ENCODE measurements around the gene MORC4. TPM values are rescaled to one million over a fixed set of nuclear protein-coding genes. Genes with fewer than 3 reads are reported as not detected.

MORC4 gene
- total and polyA plus RNA-seq, 12 donors, result 13.4 to 50.7 (median 35.0) TPM

GRCh38 chrX:106952988-106953387 lies 47.0 kb downstream of the MORC4 start:
- H3K27me3 ChIP-seq, result no peaks in the 10 kb centered on the region
- no peak for DNase-seq
- H3K27ac ChIP-seq, result no peak overlapping the region
- peaks cover 0 to 3% of the 10 kb centered on the region in 2 donors for H3K36me3 ChIP-seq (replicated peaks in 1 of 2)
- H3K4me3 ChIP-seq, result no peak overlapping the region
- 4 to 43% (median 26%) methylated on average over 1 of the region's 1 CpG for WGBS, 4 donors
- H3K9me3 ChIP-seq (replicated peaks in 1 of 3), result no peaks in the 10 kb centered on the region
- intact Hi-C loops (cut with DNase I), result loop anchor here in 1 of 2 donors (5.0 kb wide), 1 partner anchor 56 kb away; no protein-coding TSS in a partner anchor
- TF ChIP-seq CTCF (IDR thresholded peaks at IDR 0.05), result peak; percentile 36 to 54 (median 48)
- no peak for TF ChIP-seq POLR2A (IDR thresholded peaks at IDR 0.05)
- no peaks in the 10 kb centered on the region for H3K4me1 ChIP-seq (replicated peaks in 1 of 2)

DNA sequence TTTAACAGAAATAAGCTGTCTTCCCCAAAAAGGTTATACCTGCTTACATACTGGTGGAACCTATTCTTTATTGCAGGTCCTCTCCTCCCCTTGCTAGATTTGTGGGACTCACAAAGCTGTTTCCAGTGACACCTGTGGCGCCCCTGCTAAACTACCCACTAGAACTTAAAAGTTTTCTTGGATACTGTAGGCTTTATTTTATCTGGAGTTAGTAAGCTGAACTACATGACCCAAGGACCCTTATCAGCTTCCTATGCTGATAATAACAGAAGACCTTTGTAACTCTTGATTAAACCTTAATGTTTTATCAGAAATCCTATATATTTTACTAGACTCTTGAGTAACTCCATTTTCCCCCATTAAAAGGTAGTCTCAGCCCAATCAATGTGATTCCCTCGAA lies 47.5 kb downstream of the MORC4 start:
- DNase-seq, result no peak
- H3K9me3 ChIP-seq (replicated peaks in 1 of 3), result no peaks in the 10 kb centered on the region
- no peak overlapping the region for H3K4me3 ChIP-seq
- no peak for TF ChIP-seq POLR2A (IDR thresholded peaks at IDR 0.05)
- TF ChIP-seq CTCF (IDR thresholded peaks at IDR 0.05), result no peak
- 71 to 90% (median 79%) methylated on average over 2 of the region's 2 CpGs for WGBS, 4 donors
- intact Hi-C loops (cut with DNase I), result loop anchor here in 1 of 2 donors (5.0 kb wide), 1 partner anchor 55 kb away; no protein-coding TSS in a partner anchor
- H3K27me3 ChIP-seq, result no peaks in the 10 kb centered on the region
- no peak overlapping the region for H3K27ac ChIP-seq
- no peaks in the 10 kb centered on the region for H3K4me1 ChIP-seq (replicated peaks in 1 of 2)
- peaks cover 0 to 3% of the 10 kb centered on the region in 2 donors for H3K36me3 ChIP-seq (replicated peaks in 1 of 2)

DNA sequence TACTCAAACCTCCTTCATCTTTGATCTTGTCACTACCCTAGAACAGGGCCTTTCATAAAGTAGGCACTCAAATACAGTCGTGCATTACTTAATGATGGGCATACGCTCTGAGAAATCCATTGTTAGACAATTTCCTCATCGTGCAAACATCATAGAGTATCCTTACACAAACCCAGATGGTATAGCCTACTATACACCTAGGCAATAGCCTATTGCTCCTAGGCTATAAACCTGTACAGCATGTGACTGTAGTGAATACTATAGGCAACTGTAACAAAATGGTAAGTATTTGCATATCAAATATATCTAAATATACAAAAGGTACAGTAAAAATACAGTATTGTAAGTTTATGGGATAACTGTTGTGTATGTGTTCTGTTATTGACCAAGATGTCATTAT lies 47.9 kb downstream of the MORC4 start:
- Histone ChIP-seq H3K27ac (no peak overlapping the region), H3K4me3 (no peak overlapping the region), H3K9me3 (replicated peaks in 1 of 3) (no peaks in the 10 kb centered on the region), H3K36me3 (replicated peaks in 1 of 2) (peaks cover 0 to 3% of the 10 kb centered on the region in 2 donors), H3K27me3 (no peaks in the 10 kb centered on the region), H3K4me1 (replicated peaks in 1 of 2) (no peaks in the 10 kb centered on the region)
- DNase-seq, result no peak
- intact Hi-C loops (cut with DNase I), result loop anchor here in 1 of 2 donors (5.0 kb wide), 1 partner anchor 55 kb away; no protein-coding TSS in a partner anchor
- TF ChIP-seq POLR2A (IDR thresholded peaks at IDR 0.05) (no peak), CTCF (IDR thresholded peaks at IDR 0.05) (no peak)
- 69 to 93% (median 85%) methylated on average over 3 of the region's 3 CpGs for WGBS, 4 donors

- Histone ChIP-seq H3K27ac (no peak overlapping the region), H3K27me3 (no peaks in the 10 kb centered on the region), H3K4me3 (no peak overlapping the region), H3K4me1 (replicated peaks in 1 of 2) (no peaks in the 10 kb centered on the region), H3K9me3 (replicated peaks in 1 of 3) (no peaks in the 10 kb centered on the region), H3K36me3 (replicated peaks in 1 of 2) (no peaks in the 10 kb centered on the region)
- intact Hi-C loops (cut with DNase I), result loop anchor here in 1 of 2 donors (5.0 kb wide), 1 partner anchor 54 kb away; no protein-coding TSS in a partner anchor
- WGBS, 4 donors, result 86 to 93% (median 90%) methylated on average over 5 to 6 of the region's 6 CpGs
- DNase-seq, result no peak
- no peak for TF ChIP-seq CTCF (IDR thresholded peaks at IDR 0.05)
- TF ChIP-seq POLR2A (IDR thresholded peaks at IDR 0.05), result no peak
These were observed 48.8 kb downstream of the MORC4 start for GRCh38 chrX:106951230-106951629.

Data from adrenal gland (tissue), 12 donors.